Esophagus muscularis mucosa (tissue), 3 donors: ENCODE results near the gene SCAMP2.

ENCODE experiments used
- CTCF ChIP-seq, 3 experiments: fragments of 200-600 bp in 2 of 3; fragments of 450-650 bp in 1 of 3; sonication (generic) in 2 of 3; IDR thresholded peaks; one replicate each; pipeline ENCODE4 v1.5.1; 2017 to 2019; ENCODE audit warnings: antibody characterized with exemption in 3 of 3, mild to moderate bottlenecking in 2 of 3, moderate library complexity in 1 of 3
- POLR2A ChIP-seq: fragments of 450-650 bp; IDR thresholded peaks from one replicate; pipeline ENCODE4 v1.6.1; 2017; ENCODE audit warnings: antibody characterized with exemption, moderate library complexity, mild to moderate bottlenecking, low read depth
- POLR2AphosphoS5 ChIP-seq, 2 donors: sonication (generic); formaldehyde crosslinking; IDR thresholded peaks; one replicate each; pipeline ENCODE4 v1.6.1; 2017; ENCODE audit warnings: antibody characterized with exemption in 2 of 2

- TF ChIP-seq CTCF (IDR thresholded peaks at IDR 0.05) (no peak), POLR2AphosphoS5 (IDR thresholded peaks at IDR 0.05) (no peak), POLR2A (no peak)
Observed at GRCh38 chr15:74872702-74873035, 496 bp downstream of the SCAMP2 start.
